ENCODE results near the gene ADGRG7. TPM values are rescaled to one million over a fixed set of nuclear protein-coding genes. Genes with fewer than 3 reads are reported as not detected.

ADGRG7 gene
- polyA plus RNA-seq, 2 donors = not detected

Other genes with a start within 250 kb of the ADGRG7 start
- gene TOMM70, start 208.5 kb upstream of the ADGRG7 start, polyA plus RNA-seq = 10 to 100 TPM; 11.5 to 21.7 TPM
- under 1 TPM; 0.35 to 0.41 TPM for gene LNP1, start 208.1 kb upstream of the ADGRG7 start, polyA plus RNA-seq
- gene TMEM45A, start 117.0 kb upstream of the ADGRG7 start, polyA plus RNA-seq = 1 to 10 TPM; 1.0 to 9.0 TPM
- 10 to 100 TPM; 67.0 to 74.3 TPM for gene TFG, start 99.9 kb downstream of the ADGRG7 start, polyA plus RNA-seq